NOMO-1 (cell line): Measurements from ENCODE around the gene GCSAM.
A peak's percentile ranks its signal among the peaks of the same experiment; 100 is the strongest.

ENCODE experiments used
- DNase-seq, 2 experiments: peaks; one replicate each; lab custom pipeline; 2025; ENCODE audit not compliant: unreplicated experiment in 2 of 2; lab: John Stamatoyannopoulos, UW

GCSAM gene

DNA sequence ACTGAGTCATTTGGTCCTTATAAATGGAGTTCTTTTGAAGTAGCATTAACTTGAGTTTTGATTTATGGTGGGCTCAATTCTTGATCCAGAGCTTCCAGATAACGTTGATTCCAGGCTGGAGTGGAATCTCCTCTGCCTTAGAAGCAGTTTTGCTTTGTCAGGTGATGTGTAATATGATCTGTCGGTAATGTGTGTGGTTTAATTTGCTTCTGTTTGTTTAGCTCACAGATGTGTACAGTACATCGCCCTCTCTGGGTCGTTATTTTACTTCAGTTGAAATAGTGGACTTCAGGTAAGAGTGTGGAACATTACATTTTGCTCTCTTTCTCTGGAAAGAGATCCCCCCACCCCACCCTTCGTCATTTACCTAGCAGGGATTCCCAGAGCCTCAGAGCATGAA, 23.7 kb downstream of the GCSAM start:
- DNase-seq: no peak

DNA sequence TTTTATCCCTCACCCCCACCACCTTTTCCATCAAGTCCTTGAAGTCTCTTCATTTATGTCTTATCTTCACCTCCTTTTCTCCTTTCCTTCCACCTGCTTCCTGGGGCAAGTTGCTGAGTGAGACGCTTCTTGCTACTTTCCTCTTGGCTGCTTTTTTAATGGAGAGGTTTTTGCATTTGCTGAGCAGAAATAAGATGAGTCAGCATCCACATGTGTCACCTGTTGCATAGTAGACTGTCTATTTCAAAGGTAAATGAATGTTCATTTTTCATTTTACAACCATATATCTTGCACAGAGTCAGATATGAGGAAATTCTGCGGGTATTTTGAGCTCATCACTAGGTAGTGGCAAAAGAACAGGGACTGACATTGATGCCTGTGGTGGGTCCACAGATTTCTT, 28.3 kb downstream of the GCSAM start:
- no peak for DNase-seq

- no peak for DNase-seq
These were observed 31.1 kb downstream of the GCSAM start for GRCh38 chr3:112101916-112102315.

- no peak for DNase-seq
These were observed 35.7 kb downstream of the GCSAM start for GRCh38 chr3:112097378-112097777.

DNA sequence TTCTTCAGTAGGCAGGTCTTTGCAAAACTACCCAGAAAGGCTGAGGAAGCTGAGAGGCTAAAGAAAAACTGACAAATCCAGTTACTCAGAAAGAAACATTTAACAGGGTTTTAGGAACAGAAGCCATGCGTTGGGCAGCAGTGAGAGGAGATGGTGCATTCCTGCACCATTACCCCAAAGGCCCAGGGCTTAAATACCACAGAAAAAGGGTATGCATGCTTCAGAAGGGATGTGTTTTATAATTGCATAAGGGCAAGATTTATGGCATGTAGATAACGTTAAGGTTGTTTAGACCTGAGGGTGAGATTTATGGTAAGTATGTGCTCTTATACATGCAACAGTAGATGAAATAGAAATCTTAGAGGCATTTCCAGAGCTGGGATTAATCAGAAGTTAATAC, 36.9 kb downstream of the GCSAM start:
- no peak for DNase-seq

- no peak for DNase-seq
These were observed 37.3 kb downstream of the GCSAM start for GRCh38 chr3:112095731-112096130.

DNA sequence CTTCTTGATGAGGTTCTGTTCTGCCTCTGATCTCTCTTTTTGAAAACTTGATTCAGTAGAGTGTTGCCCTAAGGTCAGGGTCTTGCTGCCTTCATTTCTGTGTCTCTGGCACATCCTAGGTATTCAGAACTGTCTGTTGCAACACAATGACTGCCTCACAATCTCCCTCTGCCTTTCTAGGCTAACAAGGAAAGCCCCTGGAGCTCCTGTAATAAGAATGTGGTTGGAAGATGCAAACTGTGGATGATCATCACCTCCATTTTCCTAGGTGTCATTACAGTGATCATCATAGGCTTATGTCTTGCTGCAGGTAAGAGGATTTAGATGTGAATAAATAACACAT, 39.9 kb downstream of the GCSAM start:
- DNase-seq: no peak

- DNase-seq: peak in 1 of 2 experiments; percentile 10
These were observed 40.4 kb downstream of the GCSAM start for GRCh38 chr3:112092496-112093179.

GRCh38 chr3:112090887-112091586, 42.0 kb downstream of the GCSAM start:
- no peak for DNase-seq

DNA sequence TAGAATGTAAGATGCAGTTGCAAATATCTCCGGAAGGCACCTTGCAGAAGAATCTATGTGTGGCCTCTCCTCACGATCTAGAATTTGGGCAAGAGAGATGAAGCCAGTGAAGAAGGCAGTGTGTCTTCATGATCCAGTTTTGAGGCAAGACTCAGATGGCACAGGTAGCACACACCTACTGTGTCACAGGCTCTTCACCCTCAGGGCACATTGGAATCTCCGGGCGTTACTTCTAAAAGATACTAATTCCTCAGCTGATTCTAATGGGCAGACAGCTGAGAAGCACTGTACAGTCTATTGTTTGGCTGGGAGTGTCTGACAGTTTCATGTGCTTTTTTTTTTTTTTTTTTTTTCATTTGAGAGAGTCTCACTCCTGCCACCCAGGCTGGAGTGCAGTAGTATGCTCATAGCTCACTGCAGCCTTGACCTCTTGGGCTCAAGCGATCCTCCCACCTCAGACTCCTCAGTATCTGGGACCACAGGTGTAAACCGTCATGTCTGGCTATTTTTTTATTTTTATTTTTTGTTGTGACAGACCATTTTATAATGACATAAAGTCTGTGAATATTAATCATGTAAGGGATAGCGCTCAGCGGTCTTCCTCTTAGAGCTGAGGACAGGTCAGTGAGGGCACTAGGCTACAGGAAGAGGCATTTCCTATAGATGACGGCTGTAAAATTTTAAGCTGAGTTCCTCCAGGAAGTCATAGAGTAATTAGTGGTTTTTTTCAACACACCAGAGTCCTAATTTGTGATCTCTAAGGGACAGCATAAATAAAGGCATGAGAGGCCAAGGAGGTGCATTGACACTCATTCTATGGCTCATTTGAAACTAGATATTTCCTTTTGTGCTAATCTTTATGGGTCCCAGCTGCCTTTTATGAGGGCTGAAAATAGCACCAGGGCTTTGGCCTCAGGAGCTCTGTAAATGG, 42.8 kb downstream of the GCSAM start:
- DNase-seq: peak; percentile 83 to 96

GRCh38 chr3:112088944-112089343, 44.1 kb downstream of the GCSAM start:
- DNase-seq: no peak

DNA sequence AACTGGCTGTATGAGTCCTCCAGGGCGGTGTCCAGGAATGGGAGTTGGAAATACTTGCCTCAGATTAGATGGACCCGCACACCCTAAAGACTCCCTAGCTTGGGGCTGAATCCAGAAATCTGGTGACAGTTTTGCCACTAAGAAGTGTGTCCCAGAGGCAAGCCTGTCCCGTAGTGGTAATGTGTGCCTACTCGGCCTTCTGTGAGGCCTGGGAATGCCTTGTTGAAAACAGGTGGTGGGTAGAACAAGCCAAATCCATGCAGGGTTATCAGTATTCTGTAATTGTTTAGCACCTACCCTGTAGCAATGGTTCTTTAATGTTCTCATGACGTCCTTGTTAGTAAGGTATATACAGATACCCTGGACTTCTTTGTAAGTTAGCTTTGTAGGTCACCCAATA, 45.3 kb downstream of the GCSAM start:
- no peak for DNase-seq

DNA sequence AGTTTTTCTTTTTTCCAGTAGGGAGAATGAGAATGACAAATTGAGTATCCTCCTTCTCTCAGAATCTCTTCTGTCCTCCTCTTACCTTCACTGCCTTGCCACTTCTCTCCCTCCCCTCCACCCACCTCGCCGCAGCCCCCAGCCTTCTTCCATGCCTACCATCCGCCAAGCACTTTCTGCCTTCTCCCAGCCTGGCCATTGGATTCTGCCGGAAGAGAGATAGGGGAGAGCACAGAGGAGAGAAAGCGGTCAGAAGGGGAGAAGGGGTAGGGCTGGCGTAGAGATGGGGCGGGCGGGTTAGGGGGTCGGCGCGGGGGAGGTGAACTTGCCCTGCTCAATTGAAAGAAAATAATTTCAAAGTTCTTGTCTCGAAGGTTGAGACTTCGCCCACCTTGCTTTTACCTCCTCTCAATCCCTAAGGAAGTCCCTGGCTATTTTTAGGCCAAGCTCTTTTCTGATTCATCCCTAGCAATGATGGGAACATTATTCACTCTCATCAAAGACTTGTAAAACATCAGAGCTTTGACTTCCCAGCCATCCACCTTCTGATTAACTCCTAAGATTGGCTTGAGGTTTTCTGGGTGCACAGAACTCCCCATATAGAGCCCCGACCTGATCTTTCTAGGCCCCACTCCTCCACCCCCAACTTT, 46.0 kb downstream of the GCSAM start:
- no peak for DNase-seq

- peak; percentile 5 to 21 for DNase-seq
These were observed 46.8 kb downstream of the GCSAM start, which contains the start of gene C3orf52 for GRCh38 chr3:112086076-112086854. TSS of gene C3orf52 (plus strand) at chr3:112086389. CDS start at chr3:112086408, 19 bp downstream.

- DNase-seq: no peak
These were observed 47.3 kb downstream of the GCSAM start for GRCh38 chr3:112085735-112086075.

DNA sequence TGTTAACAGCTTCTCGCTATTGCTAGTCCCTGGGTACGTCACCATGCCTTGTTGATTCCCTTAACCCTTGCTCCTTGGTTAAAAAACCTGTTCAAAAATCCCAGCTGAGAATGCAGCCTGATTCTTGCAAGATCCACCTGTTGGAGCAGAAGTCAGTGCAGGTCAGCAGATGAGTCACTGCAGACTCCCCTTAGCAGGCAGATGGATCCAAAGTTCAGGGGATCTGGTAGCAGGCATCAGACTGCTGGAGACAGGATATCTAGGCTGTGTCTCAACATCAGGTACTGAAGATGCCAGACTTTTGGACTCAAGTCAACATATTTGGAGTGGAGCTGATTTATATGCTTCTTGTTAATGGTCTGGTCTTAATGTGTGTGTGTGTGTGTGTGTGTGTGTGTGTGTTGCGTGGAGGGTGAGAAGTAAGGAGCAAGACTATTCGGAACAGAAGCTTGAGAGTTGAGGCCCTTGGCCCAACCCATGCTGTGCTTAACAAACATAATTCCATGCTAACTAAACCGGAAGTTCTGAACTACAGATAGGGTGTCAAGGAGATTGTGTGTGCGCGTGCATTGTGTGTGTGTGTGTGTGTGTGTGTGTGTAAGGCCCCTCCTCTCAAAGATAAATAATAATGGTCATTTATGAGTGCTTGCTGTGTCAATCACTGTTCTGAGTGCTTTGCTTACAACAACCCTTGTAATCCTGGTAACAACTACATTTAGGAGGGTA, 47.9 kb downstream of the GCSAM start:
- DNase-seq: no peak

- no peak for DNase-seq
These were observed 49.8 kb downstream of the GCSAM start for GRCh38 chr3:112083239-112083638.

- DNase-seq: no peak
These were observed 54.6 kb downstream of the GCSAM start for GRCh38 chr3:112078125-112079083.
